Measurements from ENCODE around the gene VWA2. TPM values are rescaled to one million over a fixed set of nuclear protein-coding genes. Genes with fewer than 3 reads are reported as not detected.

The VWA2 gene
- polyA plus RNA-seq, 1 donor = 2.3 TPM

DNA sequence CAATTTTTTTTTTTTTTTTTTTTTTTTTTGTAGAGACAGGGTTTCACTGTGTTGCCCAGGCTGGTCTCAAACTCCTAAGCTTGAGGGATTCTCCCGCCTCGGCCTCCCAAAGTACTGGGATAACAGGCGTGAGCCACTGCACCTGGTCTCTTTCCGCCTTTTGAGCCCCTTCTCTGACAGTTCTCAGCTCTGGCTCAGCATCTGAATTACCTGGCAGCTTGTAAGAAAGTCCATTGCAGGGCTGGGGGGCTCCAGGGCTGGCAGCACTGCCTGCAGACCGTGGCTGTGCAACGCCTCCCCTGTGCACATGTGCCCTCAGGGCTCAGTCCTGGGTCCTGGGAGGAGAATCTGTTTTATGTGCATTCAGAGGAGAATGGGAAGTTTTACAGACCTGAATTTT lies 37.6 kb downstream of the VWA2 start:
- no peak for DNase-seq

DNA sequence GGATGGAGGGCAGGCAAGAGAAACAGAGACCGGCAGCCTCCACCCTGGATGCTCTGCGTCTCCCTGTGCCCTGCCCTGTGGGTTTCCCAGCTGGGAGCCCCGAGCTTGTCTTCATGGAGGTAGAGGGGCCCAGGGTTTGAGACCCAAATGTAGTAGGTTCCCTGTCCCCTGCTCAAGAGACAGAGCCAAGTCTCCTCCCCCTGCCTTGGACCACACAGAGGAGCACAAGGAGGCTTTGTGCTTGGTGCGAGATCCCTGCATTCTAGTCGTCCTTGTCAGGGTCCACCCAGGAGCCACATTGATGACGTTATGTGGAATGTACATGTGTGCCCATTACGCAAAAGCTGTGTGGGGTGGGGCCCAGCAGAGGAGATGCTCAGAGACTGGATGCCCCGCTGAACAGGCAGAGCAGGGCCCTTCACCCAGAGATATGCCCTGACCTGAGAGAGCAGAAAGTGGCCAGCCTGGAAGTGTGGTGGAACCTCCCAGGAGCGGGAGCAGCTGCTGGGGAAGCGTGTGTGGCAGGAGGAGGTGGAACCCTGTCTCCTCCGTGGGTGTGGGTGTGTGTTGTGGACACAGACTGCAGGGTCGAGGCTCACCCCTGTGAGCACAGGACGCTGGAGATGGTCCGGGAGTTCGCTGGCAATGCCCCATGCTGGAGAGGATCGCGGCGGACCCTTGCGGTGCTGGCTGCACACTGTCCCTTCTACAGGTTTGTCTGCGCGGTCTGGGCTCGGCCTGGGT lies 39.3 kb downstream of the VWA2 start:
- DNase-seq = no peak

DNA sequence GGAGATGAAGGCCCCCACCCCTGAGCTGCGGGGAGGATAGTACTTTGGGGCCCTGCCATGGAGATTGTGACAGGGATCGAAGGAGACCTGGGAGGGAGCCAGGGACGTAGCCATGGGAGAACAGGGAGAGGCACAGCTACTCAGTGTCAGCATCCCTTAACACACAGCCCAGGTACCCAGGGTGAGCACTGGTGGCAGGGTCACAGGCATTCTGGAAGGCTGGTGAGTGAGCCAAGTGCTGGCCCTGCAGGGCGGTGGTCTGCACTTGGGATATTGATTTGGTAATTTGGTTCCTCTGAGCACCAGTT lies 39.8 kb downstream of the VWA2 start:
- DNase-seq = no peak

DNA sequence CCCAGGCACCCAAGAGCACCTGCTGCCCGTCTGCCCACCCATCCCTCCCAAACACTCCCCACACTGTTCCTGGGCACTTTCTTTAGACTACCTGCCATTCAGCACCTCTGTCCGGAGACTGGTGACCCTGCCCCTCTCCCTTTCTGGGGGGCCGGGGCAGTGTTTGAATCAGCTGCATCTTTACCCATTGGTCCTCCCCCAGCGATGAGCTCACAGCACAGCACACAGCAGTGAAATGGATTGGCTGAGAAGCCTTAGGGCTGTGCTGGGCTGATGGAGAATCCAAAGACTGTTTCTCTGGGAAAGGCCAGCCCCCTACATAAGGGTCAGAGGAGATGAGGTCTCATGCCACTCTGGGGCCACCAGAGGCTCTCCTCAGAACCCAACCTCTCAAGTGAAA lies 40.2 kb downstream of the VWA2 start:
- DNase-seq = no peak

DNA sequence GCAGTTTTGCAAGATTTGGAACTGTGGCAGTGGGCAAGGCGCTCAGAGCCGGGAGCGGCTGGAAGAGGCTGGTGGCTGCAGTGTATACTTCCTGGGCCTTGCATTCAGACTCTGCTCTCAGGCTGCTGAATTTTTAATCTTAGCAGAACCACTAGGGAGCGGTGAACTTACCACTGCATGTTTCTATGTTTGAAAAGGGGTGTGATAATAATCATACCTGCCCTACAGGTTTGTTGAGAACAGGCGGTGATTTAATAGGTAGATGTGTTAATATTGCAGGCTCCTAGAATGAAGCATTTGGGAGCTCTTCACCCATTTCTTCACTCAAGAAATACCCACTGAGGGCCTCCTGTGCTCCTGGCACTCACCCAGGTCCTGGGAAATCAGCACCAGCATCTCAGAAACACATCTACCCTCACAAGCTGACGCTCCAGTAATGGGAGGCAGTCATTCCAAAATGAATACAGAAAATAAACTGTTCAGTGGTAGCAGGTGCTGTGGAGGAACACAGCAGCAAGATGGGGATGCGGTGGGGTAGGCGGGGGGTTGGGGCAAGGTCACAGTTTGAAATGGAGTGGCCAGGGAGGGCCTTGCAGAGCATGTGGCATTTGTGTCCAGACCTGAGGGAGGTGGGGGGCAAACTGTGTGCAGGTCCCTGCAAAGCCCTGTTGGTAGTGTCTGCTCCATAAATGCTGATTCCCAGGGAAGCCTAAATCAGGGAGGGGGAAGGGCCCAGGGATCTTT lies 41.0 kb downstream of the VWA2 start:
- DNase-seq = no peak

DNA sequence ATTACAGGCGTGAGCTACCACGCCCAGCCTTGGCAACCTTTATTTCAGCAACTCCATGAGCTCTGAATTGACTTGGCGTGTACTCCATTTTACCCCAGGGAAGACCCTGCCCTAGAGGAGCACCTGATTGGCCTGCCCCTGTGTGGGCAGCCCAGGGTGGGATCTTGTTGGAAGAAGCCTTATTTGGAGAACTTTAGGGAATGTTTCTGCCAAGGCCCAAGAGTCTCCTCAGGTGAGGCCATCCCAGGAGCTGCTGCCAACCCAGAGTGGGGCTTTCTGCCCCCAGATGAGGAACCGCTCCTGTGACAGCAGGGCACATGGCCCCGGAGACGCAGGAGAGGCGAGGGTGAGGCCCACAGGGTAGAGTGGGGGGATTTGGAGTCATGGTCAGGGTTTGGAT lies 42.0 kb downstream of the VWA2 start:
- no peak for DNase-seq

DNA sequence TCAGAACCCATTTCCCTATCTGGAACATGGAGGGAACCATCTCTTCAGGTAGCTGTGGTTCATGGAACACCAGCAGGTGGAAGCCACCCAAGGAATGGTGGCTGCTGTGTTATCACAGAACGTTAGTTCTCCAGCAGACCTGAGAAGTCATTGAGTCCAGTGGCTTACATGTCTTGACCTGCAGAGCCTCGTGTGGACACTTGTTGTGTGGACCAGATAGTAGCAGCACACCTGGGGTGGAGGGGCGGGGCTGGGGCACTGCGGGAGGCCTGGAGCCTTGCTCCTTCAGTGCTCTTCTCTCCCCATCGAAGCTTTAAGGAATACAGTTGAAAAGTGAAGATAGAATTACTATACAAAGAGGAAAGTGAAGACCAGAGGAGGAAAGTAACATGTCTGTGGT lies 42.4 kb downstream of the VWA2 start:
- no peak for DNase-seq

DNA sequence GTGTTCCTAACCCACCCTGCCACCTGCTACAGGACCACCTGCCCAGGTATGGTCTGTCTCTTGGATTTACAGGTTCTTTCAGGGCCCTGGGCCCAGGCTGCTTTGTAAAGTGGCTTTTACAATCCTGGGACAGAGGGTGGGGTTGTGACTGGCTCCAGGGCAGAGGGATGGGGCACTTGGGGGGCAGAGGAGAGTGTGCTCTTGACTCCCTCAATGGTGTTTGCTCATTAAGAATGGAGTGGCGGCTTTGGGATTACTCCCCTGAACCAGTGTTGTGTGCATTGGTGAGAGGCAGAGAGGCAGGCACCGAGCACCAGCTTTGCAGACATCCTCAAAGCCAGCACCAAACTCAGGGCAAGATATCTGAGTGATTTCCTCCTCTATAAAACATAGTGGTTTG lies 43.5 kb downstream of the VWA2 start:
- DNase-seq = no peak

DNA sequence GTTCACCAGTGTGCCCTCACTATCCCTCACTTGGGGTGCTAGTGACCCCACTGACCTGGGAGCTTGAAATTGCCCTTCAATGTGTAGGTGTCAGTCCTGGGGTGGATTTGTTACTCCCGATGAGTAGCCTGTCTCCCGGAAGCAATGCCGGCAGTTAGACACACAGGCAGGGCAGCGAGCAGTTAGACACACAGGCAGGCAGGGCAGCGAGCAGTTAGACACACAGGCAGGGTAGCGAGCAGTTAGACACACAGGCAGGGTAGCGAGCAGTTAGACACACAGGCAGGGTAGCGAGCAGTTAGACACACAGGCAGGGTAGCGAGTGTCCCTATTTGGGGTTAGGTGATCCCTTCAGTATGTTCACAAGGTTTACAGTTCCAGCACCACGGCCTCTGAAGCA lies 44.0 kb downstream of the VWA2 start:
- no peak for DNase-seq

DNA sequence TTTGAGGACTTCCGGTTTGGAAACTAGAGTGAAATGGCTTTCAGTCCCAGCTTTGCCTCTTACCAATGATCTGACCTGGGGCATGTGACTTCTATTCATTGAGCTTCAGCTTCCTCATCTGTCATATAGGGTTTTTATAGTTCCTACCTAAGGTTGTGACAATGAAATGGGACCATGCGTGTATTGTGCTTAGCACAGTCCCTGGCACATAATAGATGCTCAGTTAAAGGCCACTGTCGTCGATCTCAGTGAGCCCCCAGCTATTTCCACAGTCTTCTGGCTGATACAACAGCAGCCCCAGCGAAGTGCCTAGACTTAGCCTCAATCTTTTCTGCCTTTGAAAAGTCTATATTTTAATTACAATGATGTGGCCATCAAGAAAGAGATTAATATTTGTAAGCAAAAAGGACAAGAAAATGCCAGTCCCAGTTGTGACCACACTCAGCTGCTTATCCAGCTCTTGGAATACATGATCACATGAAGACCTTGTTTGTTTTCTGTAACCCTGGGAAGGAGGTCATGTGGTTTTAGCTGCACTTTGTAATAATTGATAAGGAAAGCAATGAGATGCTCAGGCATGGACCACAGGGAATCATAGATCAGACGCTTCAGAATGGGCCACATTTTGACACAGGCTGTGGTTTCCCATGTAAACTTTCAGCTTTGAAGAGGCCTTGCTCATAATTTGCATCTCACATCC lies 44.6 kb downstream of the VWA2 start:
- no peak for DNase-seq

DNA sequence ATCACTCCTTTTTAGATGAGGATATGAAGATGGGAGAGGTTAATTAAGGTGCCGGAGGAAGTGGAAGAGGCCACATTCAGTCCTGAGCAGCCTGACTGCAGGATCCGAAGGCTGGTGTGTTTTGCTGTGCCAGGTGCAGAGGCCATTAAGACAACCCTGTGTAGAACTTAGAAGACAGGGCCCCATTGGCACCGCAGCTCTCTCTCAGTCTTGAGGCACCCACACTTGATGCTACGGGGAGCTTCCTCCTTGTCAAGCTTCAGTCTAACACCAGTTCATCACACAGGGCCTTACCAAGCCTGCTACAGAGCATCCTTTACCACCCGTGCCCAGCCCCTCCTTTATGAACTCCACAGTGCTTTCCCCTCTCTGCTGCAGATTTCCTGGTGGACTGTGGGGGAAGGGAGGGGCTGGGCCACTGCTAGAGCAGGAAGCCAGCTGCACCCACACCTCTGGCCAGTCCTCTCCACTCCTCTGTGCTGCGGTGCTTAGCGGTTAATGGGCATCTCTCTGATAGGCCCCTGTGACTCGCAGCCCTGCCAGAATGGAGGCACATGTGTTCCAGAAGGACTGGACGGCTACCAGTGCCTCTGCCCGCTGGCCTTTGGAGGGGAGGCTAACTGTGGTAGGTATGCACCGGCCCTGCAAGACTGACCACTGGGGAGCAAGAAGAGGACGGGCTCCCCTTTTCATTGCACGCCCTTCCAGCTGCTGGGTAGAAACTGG lies 45.5 kb downstream of the VWA2 start:
- DNase-seq = no peak

DNA sequence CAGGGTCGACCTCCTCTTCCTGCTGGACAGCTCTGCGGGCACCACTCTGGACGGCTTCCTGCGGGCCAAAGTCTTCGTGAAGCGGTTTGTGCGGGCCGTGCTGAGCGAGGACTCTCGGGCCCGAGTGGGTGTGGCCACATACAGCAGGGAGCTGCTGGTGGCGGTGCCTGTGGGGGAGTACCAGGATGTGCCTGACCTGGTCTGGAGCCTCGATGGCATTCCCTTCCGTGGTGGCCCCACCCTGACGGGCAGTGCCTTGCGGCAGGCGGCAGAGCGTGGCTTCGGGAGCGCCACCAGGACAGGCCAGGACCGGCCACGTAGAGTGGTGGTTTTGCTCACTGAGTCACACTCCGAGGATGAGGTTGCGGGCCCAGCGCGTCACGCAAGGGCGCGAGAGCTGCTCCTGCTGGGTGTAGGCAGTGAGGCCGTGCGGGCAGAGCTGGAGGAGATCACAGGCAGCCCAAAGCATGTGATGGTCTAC lies 46.9 kb downstream of the VWA2 start:
- no peak for DNase-seq

DNA sequence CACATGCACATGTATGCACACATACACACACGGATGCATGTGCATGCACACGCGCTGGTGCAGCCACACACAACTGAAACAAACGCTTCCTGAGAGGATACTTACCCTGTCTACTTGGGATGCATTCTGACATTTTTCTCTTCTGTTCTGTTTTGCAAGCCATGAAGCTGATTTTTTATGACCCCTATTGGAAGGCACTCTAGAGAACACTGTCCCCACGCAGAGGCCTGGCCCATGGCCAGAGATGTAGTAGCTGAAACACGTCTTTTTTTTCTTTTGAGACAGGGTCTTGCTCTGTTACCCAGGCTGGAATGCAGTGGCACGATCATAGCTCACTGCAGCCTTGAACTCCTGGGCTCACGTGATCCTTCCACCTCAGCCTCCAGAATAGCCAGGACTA lies 47.9 kb downstream of the VWA2 start:
- no peak for DNase-seq

DNA sequence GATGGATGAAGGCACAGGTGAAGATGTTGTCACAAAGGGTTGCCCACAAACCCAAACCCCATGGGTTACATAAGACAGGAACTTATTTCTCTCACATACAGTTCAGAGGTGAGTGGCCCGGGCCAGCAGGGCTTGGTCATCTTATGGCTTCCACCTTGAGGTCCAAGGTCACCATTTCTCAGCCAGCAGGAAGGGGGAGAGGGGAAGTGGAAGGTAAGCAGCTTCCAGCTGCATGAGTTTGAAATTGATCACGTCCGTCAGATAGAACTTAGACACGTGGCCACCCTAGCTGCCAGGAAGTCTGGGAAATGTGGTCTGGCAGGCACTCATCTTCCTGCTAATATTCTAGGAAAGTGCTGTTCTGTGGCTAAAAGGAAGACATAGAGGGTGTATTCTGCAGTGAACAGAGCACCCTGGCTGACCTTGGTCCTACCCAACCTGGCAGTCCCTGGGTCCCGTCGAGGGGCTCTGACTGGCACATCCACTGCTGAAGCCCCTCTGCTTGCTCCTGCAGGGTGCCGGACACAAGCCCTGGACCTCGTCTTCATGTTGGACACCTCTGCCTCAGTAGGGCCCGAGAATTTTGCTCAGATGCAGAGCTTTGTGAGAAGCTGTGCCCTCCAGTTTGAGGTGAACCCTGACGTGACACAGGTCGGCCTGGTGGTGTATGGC lies 49.5 kb downstream of the VWA2 start:
- no peak for DNase-seq

DNA sequence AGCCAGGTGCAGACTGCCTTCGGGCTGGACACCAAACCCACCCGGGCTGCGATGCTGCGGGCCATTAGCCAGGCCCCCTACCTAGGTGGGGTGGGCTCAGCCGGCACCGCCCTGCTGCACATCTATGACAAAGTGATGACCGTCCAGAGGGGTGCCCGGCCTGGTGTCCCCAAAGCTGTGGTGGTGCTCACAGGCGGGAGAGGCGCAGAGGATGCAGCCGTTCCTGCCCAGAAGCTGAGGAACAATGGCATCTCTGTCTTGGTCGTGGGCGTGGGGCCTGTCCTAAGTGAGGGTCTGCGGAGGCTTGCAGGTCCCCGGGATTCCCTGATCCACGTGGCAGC lies 50.0 kb downstream of the VWA2 start:
- no peak for DNase-seq

DNA sequence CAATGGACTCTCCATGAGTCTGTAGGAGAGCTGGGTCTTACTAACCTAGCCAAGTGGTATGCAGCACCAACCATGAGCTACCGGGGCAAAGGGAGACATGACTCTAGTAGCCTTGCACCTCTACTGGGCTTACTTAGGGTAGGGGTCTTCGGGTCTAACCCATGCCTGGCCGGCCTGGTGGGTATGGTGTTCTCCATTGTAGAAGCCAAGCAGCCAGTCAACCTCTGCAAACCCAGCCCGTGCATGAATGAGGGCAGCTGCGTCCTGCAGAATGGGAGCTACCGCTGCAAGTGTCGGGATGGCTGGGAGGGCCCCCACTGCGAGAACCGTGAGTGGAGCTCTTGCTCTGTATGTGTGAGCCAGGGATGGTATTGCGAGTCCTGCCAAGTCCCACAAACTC lies 51.0 kb downstream of the VWA2 start:
- DNase-seq = no peak

DNA sequence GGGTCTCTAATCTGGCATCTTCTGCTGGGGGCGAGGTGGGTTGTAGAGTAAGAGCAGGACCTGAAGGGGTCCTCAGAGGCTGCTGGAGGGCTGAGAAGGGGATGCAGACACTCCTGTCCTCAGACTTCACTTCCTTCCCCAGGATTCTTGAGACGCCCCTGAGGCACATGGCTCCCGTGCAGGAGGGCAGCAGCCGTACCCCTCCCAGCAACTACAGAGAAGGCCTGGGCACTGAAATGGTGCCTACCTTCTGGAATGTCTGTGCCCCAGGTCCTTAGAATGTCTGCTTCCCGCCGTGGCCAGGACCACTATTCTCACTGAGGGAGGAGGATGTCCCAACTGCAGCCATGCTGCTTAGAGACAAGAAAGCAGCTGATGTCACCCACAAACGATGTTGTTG lies 52.0 kb downstream of the VWA2 start:
- DNase-seq = no peak

DNA sequence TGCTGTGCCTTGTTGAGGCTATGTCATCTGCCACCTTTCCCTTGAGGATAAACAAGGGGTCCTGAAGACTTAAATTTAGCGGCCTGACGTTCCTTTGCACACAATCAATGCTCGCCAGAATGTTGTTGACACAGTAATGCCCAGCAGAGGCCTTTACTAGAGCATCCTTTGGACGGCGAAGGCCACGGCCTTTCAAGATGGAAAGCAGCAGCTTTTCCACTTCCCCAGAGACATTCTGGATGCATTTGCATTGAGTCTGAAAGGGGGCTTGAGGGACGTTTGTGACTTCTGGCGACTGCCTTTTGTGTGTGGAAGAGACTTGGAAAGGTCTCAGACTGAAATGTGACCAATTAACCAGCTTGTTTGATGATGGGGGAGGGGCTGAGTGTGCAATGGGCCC lies 52.5 kb downstream of the VWA2 start:
- no peak for DNase-seq

DNA sequence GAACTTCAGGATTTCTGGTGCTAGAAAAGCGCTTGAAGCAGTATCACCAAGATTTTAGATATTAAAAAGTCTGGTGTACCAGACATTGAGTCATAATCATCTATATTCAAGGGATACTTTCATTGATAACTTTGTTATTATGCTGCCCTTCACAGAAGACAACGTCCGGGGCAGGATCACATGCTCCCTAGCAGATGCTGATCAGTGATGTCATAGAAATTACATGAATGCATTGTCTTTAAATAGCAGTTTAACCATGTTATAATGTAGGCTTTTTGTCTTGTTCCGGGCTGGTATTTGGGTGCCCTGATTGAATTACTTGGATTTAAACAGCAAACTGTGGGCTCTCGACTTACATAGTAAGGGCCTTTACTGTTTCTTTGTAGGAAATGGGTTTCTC lies 54.0 kb downstream of the VWA2 start:
- DNase-seq = no peak

DNA sequence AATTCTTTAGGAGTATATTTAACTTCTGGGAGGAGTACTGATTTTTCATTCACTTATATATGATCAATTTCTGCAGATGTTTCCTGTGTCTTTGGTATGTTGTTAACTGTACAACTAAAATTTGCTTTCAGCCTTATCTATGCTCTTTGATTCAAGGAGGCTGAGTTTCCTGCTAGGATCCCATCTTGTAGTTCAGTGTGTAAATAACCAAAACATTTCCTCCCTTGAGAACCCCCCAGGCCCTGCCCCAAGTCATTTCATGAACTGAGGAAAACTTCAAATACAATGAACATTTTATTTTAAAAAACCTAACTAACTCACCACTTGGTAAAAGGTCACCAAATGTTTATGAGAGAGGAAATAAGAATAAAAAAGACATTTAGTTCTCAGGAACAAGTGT lies 55.5 kb downstream of the VWA2 start:
- DNase-seq = no peak

DNA sequence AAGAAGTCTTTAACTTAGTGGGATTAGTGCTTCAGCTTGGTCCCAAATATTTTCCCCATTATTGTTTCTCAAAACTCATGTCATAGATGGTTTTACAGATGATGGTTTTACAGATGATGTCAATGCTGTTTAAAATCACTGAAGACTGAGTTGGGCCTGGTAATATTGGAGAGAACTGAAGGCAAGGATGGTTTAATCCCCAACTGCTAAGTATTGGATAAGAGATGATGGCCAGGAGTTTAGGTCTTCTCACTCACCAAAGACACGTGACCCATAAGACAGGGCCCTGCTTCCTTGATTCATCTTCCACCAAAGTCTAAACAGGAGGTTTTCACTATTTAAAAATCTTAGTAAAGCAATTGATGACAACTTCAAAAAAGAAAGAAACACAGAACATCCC lies 56.3 kb downstream of the VWA2 start:
- no peak for DNase-seq

DNA sequence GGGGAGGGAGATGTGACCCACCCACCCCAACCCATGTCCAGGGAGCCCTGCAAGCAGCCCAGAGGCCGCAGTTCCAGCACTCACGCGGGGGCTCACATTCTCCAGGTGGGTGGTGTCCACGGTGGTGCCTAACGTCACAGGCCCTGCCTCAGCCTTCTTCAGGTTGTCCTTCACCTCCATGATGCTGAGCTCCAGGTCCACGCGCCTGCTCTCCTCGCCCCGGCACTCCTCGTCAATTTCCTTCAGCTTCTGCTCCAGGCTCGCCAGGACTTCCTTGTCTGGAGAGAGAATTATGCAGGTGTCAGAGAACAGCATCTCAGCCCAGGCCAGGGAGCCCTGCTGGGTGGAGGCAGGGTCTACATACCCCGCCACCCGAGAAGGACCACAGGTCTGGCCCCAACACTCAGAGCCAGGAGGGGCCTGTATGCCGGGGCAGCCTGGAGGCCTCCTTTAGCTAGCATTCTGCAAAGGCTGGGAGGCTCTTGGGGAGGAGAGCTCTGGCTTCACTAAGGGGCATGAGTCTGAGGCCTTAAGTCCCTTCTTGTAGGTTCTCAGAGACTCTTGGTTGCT lies 58.2 kb downstream of the VWA2 start:
- no peak for DNase-seq
